ENCODE data around the gene FMNL2.

- no peak for TF ChIP-seq CTCF (IDR thresholded peaks at IDR 0.05; ENCODE audit: borderline replicate concordance, extremely low read depth, low read length, poor library complexity, severe bottlenecking)
- no peak for TF ChIP-seq EZH2 (IDR thresholded peaks at IDR 0.05; ENCODE audit: borderline replicate concordance, low read depth, low read length, severe bottlenecking)
Observed at GRCh38 chr2:152462779-152463178, 127.8 kb downstream of the FMNL2 start.
